ENCODE results near the gene TNFAIP3. TPM values are rescaled to one million over a fixed set of nuclear protein-coding genes. Genes with fewer than 3 reads are reported as not detected.

TNFAIP3 gene
- total RNA-seq, result 1.6 TPM

DNA sequence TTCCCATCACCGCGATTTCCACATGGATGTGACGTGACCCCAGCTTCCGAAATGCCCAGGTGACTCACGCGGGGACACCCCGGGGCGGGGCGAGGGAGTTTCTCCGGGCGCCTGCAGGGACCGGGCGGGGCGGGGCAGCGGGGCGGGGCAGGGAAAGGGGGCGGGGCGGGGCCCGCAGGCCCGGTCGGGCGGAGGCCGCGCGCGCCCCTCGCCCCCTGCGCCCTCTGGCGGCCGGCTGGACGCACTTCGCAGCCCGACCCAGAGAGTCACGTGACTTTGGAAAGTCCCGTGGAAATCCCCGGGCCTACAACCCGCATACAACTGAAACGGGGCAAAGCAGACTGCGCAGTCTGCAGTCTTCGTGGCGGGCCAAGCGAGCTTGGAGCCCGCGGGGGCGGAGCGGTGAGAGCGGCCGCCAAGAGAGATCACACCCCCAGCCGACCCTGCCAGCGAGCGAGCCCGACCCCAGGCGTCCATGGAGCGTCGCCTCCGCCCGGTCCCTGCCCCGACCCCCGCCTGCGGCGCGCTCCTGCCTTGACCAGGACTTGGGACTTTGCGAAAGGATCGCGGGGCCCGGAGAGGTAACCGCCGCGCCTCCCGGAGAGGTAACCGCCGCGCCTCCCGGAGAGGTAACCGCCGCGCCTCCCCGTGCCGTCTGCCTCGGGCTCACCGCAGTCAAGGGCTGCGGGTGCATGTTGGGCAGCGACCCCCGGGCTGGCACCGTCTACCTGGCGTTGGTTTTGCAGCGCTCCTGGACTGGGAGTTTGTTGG, at the start of gene TNFAIP3:
Gene TNFAIP3, plus strand, starts transcription at position 346 of the 771 bp plus-strand sequence. CDS start 3,969 bp downstream, outside the sequence.

Other genes with a start within 250 kb of the TNFAIP3 start
- 1.2 TPM for gene PERP, start 240.2 kb downstream of the TNFAIP3 start, total RNA-seq